Hematopoietic multipotent progenitor cell treated with erythropoietin and hydrocortisone succinate and interleukin-3 and kit ligand, for 4 days (in vitro differentiated cells): ENCODE results near the gene PLEKHM2.
"Not testable (repeated sequence)": the region's sequence is repeated elsewhere in the genome, so short reads cannot be mapped to it uniquely, and the experiment has no call there.

Source experiments
- DNase-seq: peaks from one replicate; pipeline ENCODE4 v3.0.0-alpha.2; 2015

Gene PLEKHM2

DNA sequence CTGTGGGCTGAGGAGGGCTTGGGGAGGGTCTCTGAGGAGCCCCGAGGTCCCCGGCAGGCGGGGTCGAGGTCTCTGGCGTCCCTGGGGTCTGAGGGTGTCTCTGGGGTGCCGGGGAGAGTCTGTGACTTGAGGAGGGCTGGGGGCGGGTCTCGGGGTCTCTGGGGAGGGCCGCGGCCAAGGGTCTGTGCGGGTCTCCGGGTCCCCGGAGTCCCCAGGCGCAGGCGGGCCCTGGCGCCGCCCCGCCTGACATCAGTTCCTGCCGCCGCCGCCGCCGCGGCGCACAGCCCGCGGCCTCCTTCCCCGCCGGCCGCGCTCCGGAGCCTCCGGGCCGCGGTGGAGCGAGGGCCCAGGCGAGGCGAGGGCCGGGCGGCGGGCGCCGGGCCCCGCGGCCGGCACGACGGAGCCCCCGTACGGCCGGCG is at the start of gene PLEKHM2:
PLEKHM2 (plus strand) TSS at position 279 of the 420 bp plus-strand sequence. CDS start 239 bp downstream, outside the sequence.
- peak; percentile 76 for DNase-seq

- DNase-seq = no peak
These were observed 47.7 kb upstream of the PLEKHM2 start for GRCh38 chr1:15636436-15636835.

- no peak for DNase-seq
These were observed 46.3 kb upstream of the PLEKHM2 start for GRCh38 chr1:15637826-15638225.

DNA sequence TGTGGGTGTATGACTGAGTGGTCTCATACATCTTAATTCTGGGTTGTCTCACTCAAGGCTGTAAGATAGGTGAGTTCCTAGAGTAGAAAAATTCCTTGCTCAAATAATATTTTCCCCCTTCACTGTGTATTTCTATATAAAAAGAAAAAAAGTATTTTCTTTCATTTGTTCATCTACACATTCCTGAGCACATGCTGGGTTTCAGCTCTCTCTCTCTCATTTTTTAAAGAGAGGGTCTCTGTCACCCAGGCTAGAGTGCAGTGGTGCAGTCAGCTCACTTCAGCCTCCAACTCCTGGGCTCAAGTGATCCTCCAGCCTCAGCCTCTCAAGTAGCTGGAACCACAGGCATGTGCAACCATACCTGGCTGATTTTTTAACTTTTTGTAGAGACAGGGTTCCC is 44.9 kb upstream of the PLEKHM2 start:
- no peak for DNase-seq

- peak; percentile 58 for DNase-seq
These were observed 44.2 kb upstream of the PLEKHM2 start for GRCh38 chr1:15639931-15640330.

- no peak for DNase-seq
These were observed 43.5 kb upstream of the PLEKHM2 start for GRCh38 chr1:15640667-15641066.

DNA sequence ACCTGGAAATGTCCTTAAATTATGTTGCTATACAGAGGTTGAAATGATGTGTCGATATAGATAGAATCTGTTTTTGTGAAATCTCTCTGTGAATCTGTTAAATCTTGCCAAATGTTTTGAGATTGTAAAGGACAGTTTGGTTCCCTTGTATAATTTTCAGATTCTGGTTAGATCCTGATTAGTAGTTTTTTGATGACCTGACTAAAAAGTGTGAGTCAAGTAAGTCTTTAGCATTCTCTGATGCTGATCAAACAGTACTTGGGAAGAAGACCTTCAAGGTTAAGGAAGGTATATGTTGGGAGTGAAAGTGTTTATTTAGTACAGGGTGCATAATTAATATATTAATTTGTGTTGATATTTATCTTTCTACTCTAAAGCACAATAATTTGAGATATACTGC is 34.2 kb upstream of the PLEKHM2 start:
- no peak for DNase-seq

DNA sequence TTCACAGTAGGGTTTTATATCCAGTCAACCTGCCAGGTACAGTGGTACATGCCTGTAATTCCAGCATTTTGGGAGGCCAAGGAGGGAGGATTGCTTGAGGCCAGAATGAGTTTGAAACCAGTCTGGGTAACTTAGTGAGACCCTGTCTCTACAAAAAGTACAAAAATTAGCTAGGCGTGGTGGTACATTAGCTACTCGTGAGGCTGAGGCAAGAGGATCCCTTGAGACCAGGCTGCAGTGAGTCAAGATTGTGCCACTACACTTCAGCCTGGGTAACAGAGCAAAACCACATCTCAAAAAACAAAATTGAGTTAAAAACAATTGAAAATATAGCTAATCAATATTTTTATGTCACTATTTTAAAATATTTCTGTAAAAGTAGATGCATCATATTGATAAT is 33.7 kb upstream of the PLEKHM2 start:
- no peak for DNase-seq

GRCh38 chr1:15652130-15652529 is 32.0 kb upstream of the PLEKHM2 start:
- not testable (repeated sequence) for DNase-seq

DNA sequence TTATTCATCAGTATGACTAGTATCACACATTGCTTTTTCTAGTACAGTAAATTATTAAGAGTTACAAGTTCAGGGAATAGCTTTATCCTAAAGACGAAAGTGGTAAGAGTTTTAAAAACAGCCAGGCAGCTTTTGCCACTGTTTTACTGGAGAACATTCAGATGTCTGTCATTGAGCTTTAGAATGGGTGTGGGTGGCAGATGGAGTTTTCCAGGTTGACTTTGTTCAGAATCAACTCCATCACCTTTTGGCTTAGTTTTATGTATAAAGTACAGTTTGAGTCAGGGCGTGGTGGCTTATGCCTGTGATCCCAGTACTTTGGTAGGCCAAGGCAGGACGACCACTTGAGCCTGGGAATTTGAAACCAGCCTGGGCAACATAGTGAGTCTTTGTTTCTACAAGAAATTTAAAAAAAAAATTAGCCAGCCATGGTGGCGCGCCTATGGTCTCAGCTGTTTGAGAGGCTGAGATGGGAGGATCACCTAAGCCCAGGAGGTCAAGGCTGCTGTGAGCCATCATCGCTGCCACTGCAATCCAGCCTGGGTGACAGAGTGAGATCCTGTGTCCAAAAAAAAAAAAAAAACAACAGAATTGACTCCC is 29.9 kb upstream of the PLEKHM2 start:
- DNase-seq = no peak

DNA sequence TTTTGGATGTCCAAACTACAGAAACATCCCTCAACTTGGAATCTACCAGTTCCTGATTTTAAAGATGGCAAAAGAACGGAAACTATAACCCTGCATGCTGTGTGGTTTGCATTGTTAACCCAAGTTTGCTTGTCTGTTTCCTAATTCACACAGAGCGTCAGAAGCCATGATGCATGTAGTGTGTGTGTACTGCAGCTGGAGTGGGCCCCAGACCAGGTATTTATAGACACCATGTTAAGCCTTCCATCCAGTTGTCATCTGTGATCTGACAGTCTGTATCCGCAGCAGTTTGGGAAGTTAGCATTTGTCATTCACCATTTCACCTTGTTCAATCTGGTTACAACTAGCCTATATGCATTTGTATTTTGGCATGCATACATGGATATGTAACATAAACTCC is 27.7 kb upstream of the PLEKHM2 start:
- no peak for DNase-seq

DNA sequence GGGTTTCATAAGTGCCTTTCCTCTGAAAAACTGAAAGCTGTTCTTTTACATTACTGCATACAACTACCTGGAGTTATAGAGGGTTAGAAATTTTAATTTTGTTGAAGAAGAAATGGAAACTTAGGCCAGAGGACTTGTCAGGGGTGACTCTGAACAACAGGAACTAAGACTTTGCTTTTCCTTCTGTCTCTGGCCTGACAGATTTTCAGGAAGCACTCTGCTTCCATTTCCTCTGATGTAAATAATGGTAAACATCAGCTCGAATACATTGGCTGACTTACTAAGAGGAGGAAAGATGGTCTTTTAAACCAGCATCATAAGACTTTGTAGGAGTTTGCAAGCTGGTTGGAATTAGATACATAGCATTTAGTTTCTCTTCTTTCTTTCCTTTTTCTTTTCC is 27.1 kb upstream of the PLEKHM2 start:
- no peak for DNase-seq

- no peak for DNase-seq
These were observed 24.0 kb upstream of the PLEKHM2 start for GRCh38 chr1:15660151-15660550.

GRCh38 chr1:15662477-15662876 is 21.6 kb upstream of the PLEKHM2 start:
- no peak for DNase-seq

- no peak for DNase-seq
These were observed 20.2 kb upstream of the PLEKHM2 start for GRCh38 chr1:15663925-15664324.

- no peak for DNase-seq
These were observed 16.8 kb upstream of the PLEKHM2 start for GRCh38 chr1:15667362-15667761.

DNA sequence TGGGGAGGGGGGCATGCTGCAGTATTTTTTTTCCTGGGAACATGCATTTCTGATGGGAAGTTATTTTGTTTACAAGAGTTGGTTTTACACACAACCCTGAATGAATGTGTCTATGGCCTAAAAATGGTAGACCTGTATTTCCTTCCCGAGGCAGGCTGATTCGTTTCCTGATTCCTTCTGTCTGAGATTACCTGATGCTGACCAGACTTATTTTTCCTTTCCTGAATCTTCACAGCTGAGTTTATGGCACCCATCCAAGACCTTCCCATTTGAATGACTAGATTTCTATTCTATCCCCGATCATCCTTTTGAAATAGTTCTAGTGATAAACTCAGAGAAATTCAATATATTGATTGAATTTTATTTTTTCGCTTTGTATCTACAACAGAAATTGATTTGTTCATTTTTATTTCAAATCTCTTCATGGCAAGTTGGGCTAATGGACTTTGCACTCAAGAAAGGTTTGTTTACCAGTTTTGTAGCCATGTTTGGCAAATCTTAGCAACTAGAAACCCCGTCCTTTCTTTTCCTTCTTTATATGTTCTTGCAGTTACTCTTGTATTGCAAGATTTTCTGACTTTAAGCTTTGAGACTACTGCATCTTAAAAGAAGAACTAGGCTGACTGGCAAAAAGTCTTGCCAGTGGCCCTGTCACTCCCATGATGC is 15.9 kb upstream of the PLEKHM2 start:
- DNase-seq = no peak

- DNase-seq = no peak
These were observed 15.0 kb upstream of the PLEKHM2 start for GRCh38 chr1:15669074-15669473.

GRCh38 chr1:15669864-15670263 is 14.3 kb upstream of the PLEKHM2 start:
- DNase-seq = no peak

GRCh38 chr1:15671430-15671829 is 12.7 kb upstream of the PLEKHM2 start:
- no peak for DNase-seq

GRCh38 chr1:15674386-15675159 is 9.5 kb upstream of the PLEKHM2 start:
- peak; percentile 87 for DNase-seq

GRCh38 chr1:15676010-15676409 is 8.1 kb upstream of the PLEKHM2 start:
- DNase-seq = no peak

GRCh38 chr1:15676688-15677661 is 7.1 kb upstream of the PLEKHM2 start:
- DNase-seq = peak; percentile 86
